BE2C (cell line): Measurements from ENCODE around the gene TPM3.

Experiments
- DNase-seq: peaks from one replicate; pipeline ENCODE4 v3.0.0-alpha.2; 2020
- H3K27me3 ChIP-seq: fragments of 250-450 bp; sonication (Bioruptor Pico); 2 replicates; pipeline ENCODE4 v1.5.1; 2020; ENCODE audit warnings: mild to moderate bottlenecking
- H3K36me3 ChIP-seq: fragments of 250-450 bp; sonication (Bioruptor Pico); 2 replicates; pipeline ENCODE4 v1.5.1; 2020; ENCODE audit warnings: mild to moderate bottlenecking
- H3K4me1 ChIP-seq: fragments of 250-450 bp; sonication (Bioruptor Pico); 2 replicates; pipeline ENCODE4 v1.5.1; 2020
- H3K4me3 ChIP-seq: 2 replicates; pipeline ENCODE4 v1.5.1; 2011; ENCODE audit warnings: low read depth, low read length
- H3K9me3 ChIP-seq: fragments of 250-450 bp; sonication (Bioruptor Pico); 2 replicates; pipeline ENCODE4 v1.5.1; 2020
- TF ChIP-seq, protein P1 (sequence below): IDR thresholded peaks from 2 replicates; pipeline ENCODE4 v1.5.1; 2012; ENCODE audit warnings: mild to moderate bottlenecking, low read depth, low read length

Gene TPM3

DNA sequence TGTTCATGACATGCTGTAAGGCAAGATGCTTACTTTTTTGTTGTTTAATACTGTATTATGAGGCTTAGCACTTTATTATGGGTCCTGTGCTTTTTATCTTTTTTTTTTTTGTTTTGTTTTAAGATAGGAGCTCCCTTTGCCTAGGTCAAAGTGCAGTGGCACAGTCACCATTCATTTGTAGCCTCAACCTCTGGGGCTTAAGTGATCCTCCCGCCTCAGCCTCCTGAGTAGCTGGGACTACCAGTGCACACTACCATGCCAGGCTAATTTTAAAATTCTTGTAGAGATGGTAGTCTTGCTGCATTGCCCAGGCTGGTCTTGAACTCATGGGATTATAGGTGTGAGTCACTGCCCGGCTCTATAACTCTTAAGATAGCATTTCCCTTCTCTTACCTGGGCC is 33.5 kb upstream of the TPM3 start:
- H3K4me1 ChIP-seq: no peaks in the 10 kb centered on the region
- DNase-seq: no peak
- no peak overlapping the region for H3K4me3 ChIP-seq
- TF ChIP-seq, protein P1, sequence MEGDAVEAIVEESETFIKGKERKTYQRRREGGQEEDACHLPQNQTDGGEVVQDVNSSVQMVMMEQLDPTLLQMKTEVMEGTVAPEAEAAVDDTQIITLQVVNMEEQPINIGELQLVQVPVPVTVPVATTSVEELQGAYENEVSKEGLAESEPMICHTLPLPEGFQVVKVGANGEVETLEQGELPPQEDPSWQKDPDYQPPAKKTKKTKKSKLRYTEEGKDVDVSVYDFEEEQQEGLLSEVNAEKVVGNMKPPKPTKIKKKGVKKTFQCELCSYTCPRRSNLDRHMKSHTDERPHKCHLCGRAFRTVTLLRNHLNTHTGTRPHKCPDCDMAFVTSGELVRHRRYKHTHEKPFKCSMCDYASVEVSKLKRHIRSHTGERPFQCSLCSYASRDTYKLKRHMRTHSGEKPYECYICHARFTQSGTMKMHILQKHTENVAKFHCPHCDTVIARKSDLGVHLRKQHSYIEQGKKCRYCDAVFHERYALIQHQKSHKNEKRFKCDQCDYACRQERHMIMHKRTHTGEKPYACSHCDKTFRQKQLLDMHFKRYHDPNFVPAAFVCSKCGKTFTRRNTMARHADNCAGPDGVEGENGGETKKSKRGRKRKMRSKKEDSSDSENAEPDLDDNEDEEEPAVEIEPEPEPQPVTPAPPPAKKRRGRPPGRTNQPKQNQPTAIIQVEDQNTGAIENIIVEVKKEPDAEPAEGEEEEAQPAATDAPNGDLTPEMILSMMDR: no peak
- no peaks in the 10 kb centered on the region for H3K9me3 ChIP-seq
- H3K36me3 ChIP-seq: peaks cover 69% of the 10 kb centered on the region
- H3K27me3 ChIP-seq: no peaks in the 10 kb centered on the region

GRCh38 chr1:154223621-154224020 is 31.7 kb upstream of the TPM3 start:
- TF ChIP-seq, protein P1: no peak
- Histone ChIP-seq H3K4me1 (no peaks in the 10 kb centered on the region), H3K9me3 (no peaks in the 10 kb centered on the region), H3K36me3 (peaks cover 66% of the 10 kb centered on the region), H3K4me3 (no peak overlapping the region), H3K27me3 (no peaks in the 10 kb centered on the region)
- DNase-seq: no peak

DNA sequence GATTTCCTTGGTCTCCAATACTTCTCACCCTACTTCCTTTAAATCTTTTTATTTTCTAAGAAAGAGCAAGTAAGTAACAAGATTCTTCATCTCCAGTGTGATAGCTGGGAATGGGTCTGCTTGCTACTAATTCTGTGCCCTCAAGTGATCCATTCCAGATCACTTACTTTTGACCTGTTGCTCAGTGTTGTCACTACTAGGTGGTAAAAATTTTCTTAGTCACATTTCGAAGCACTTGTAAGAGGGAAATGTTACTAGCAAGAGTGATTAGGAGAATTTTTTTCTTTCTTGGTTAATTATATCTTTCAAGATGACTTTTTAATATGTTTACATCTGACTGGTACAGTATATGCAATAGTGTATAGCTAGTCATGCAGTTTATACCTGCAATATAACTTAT is 31.0 kb upstream of the TPM3 start:
- H3K4me1 ChIP-seq: no peaks in the 10 kb centered on the region
- H3K9me3 ChIP-seq: no peaks in the 10 kb centered on the region
- peaks cover 66% of the 10 kb centered on the region for H3K36me3 ChIP-seq
- H3K27me3 ChIP-seq: no peaks in the 10 kb centered on the region
- H3K4me3 ChIP-seq: no peak overlapping the region
- TF ChIP-seq, protein P1: no peak
- no peak for DNase-seq

- H3K27me3 ChIP-seq: no peaks in the 10 kb centered on the region
- H3K9me3 ChIP-seq: no peaks in the 10 kb centered on the region
- peaks cover 66% of the 10 kb centered on the region for H3K36me3 ChIP-seq
- H3K4me3 ChIP-seq: peak overlapping the region; percentile 68
- no peaks in the 10 kb centered on the region for H3K4me1 ChIP-seq
- DNase-seq: no peak
- TF ChIP-seq, protein P1: no peak
These were observed 30.6 kb upstream of the TPM3 start for GRCh38 chr1:154222518-154222917.

- peak; percentile 51 for DNase-seq
- Histone ChIP-seq H3K4me3 (peak overlapping the region; percentile 68), H3K36me3 (peaks cover 66% of the 10 kb centered on the region), H3K27me3 (no peaks in the 10 kb centered on the region), H3K4me1 (no peaks in the 10 kb centered on the region), H3K9me3 (no peaks in the 10 kb centered on the region)
- TF ChIP-seq, protein P1: no peak
These were observed 29.5 kb upstream of the TPM3 start for GRCh38 chr1:154221278-154222001.

- Histone ChIP-seq H3K36me3 (peaks cover 63% of the 10 kb centered on the region), H3K4me1 (no peaks in the 10 kb centered on the region), H3K27me3 (no peaks in the 10 kb centered on the region), H3K4me3 (peak overlapping the region; percentile 68), H3K9me3 (no peaks in the 10 kb centered on the region)
- DNase-seq: no peak
- TF ChIP-seq, protein P1: no peak
These were observed 29.0 kb upstream of the TPM3 start for GRCh38 chr1:154220970-154221277.
